Testis (tissue), 2 donors: Measurements from ENCODE around the gene DLG3.

ENCODE experiments used
- POLR2A ChIP-seq: fragments of 450-650 bp; IDR thresholded peaks from one replicate; pipeline ENCODE4 v1.6.1; 2017; ENCODE audit warnings: antibody characterized with exemption, mild to moderate bottlenecking, moderate library complexity
- TF ChIP-seq, protein P1 (sequence below), 3 experiments: fragments of 450-650 bp in 2 of 3; fragments of 200-600 bp in 1 of 3; sonication (generic) in 1 of 3; IDR thresholded peaks; one replicate each; pipeline ENCODE4 v1.5.1; 2016 to 2019; ENCODE audit warnings: antibody characterized with exemption in 3 of 3, mild to moderate bottlenecking in 2 of 3, moderate library complexity in 1 of 3

DNA sequence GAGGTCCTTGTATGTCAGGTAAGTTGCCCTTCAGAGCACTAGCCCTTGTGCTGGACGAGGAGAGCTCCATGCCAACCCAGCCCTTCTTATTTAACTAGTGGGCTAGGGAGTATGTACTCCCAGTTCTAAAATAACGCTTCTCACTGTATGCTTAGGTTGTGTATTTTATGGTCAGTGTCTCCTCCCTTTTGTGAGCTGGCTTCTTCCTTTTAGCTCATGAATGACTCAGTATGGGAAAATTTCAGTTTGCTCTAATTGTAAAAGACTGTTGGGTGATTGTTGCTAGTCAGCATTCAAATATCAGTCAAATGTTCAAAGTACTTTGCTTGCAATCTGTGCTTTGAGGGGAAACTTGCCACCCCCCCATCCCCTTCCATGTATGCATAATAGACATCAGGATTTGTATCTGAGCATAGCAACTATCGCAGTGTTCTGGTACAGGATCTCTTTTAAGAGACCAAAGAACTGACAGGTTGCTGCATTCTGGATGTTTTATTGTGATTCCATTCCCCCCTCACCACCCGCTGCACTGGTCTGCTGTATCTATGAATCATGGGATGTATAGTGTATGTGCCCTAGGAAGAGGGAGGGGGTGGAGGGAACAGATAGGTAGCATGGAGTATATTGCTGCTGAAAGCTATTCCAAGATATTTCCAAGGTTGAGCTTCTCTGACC lies 34.7 kb downstream of the DLG3 start:
- TF ChIP-seq, protein P1, sequence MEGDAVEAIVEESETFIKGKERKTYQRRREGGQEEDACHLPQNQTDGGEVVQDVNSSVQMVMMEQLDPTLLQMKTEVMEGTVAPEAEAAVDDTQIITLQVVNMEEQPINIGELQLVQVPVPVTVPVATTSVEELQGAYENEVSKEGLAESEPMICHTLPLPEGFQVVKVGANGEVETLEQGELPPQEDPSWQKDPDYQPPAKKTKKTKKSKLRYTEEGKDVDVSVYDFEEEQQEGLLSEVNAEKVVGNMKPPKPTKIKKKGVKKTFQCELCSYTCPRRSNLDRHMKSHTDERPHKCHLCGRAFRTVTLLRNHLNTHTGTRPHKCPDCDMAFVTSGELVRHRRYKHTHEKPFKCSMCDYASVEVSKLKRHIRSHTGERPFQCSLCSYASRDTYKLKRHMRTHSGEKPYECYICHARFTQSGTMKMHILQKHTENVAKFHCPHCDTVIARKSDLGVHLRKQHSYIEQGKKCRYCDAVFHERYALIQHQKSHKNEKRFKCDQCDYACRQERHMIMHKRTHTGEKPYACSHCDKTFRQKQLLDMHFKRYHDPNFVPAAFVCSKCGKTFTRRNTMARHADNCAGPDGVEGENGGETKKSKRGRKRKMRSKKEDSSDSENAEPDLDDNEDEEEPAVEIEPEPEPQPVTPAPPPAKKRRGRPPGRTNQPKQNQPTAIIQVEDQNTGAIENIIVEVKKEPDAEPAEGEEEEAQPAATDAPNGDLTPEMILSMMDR (IDR thresholded peaks at IDR 0.05): no peak
- no peak for TF ChIP-seq POLR2A
